HFF-Myc (cell line): ENCODE results near the gene TAS2R14.

Experiments
- DNase-seq: peaks from one replicate; pipeline ENCODE4 v3.0.0-alpha.2; 2011; ENCODE audit warnings: low read depth; ENCODE audit errors: extremely low read depth
- H3K4me3 ChIP-seq: replicated peaks from 2 replicates; pipeline ENCODE4 v1.5.1; 2011; ENCODE audit warnings: low read depth, mild to moderate bottlenecking, control low read depth, low read length
- CTCF ChIP-seq: IDR thresholded peaks from 2 replicates; pipeline ENCODE4 v1.5.1; 2012; ENCODE audit warnings: mild to moderate bottlenecking, low read depth, low read length, control low read depth; ENCODE audit errors: missing control alignments

TAS2R14 gene

DNA sequence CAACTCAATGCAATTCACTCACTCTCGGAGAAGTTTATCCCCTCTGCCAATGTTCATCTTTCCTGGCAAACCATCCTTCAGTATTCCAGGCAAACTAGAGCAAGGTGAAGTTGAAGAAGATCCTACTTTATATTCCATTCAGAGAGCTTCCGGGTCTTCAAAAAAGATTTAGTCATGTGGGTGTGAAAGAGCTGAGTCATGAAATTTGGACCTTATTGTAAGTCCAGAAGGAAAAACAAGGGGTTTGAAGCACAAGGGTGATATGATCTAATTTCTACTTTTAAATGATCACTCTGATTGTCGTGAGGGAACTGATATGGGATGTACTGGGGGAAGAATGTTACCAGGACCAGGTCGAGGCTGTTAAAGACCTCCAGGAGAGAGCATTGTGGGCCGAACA lies 12.8 kb downstream of the TAS2R14 start:
- H3K4me3 ChIP-seq = no peak overlapping the region
- TF ChIP-seq CTCF = no peak
- DNase-seq = no peak

GRCh38 chr12:10919809-10920208 lies 19.3 kb downstream of the TAS2R14 start:
- no peak for TF ChIP-seq CTCF
- no peak overlapping the region for H3K4me3 ChIP-seq
- DNase-seq = no peak

- H3K4me3 ChIP-seq = no peak overlapping the region
- DNase-seq = no peak
- no peak for TF ChIP-seq CTCF
Measured at GRCh38 chr12:10910380-10910779, 28.7 kb downstream of the TAS2R14 start.

DNA sequence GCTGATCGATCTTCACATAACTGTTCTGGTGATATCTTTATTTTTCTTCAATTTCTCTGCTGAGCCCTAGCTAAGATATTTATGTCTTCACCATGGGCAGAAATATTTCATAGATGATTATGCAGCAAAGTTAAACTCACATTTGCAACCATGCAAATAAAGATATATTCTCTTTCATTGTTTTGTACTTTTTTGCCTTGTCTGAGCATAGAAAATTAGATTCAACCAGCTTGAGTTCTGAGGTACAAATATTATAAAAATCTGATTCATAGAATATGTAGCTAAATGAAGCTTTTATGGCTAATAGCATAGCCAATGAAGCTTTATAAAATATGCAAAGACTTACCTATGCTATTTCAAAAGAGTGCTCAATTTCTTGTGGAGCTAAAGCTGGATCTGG lies 29.6 kb downstream of the TAS2R14 start, which contains the start of gene TAS2R13:
TAS2R13 (minus strand) TSS at position 101 of the 400 bp plus-strand sequence. CDS start 264 bp downstream, outside the sequence.
- TF ChIP-seq CTCF = no peak
- no peak for DNase-seq
- H3K4me3 ChIP-seq = no peak within 1 kb of the TSS

- no peak for DNase-seq
- TF ChIP-seq CTCF = no peak
- H3K4me3 ChIP-seq = no peak overlapping the region
Measured at GRCh38 chr12:10904686-10905085, 34.4 kb downstream of the TAS2R14 start.

- no peak overlapping the region for H3K4me3 ChIP-seq
- TF ChIP-seq CTCF = no peak
- no peak for DNase-seq
Measured at GRCh38 chr12:10901427-10901826, 37.6 kb downstream of the TAS2R14 start.

DNA sequence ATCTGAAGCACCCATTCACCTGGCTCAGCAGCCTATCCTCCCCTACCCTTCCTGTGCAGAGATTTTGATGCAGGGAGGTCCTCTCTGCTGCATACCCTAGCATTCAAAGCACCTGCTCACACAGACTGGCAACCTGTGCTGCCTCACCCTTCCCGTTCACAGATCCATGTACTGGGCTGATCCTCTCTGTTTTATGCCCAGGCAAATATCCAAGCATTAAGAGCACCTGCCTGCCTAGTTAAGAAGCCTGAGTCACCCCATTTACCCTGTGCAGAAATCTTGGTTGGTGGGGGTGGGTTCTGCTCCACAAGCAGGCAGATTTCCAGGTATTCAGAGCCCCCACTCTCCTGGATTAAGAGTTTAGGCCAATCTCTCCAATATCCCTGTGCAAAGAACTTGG lies 38.1 kb downstream of the TAS2R14 start:
- no peak overlapping the region for H3K4me3 ChIP-seq
- no peak for DNase-seq
- no peak for TF ChIP-seq CTCF
